ENCODE measurements around the gene TBPL2.

GRCh38 chr14:55398679-55399078, 41.7 kb downstream of the TBPL2 start:
- TF ChIP-seq EZH2phosphoT487 (IDR thresholded peaks at IDR 0.05; ENCODE audit: insufficient read depth, low read depth), result no peak
- no peak for TF ChIP-seq EZH2 (IDR thresholded peaks at IDR 0.05; ENCODE audit: insufficient read depth, poor library complexity, severe bottlenecking)

Measured in GM23248 (cell line).